NT2/D1 (cell line): ENCODE data around the gene MRTO4.
"Not testable (repeated sequence)": the region's sequence is repeated elsewhere in the genome, so short reads cannot be mapped to it uniquely, and the experiment has no call there.

Source experiments
- SUZ12 ChIP-seq: IDR thresholded peaks from 2 replicates; pipeline ENCODE4 v1.6.1; 2011; ENCODE audit not compliant: insufficient read length, insufficient read depth; ENCODE audit errors: extremely low read depth
- ZNF274 ChIP-seq: IDR thresholded peaks from 2 replicates; pipeline ENCODE4 v1.6.1; 2011; ENCODE audit warnings: mild to moderate bottlenecking, low read depth, low read length

GRCh38 chr1:19273844-19274531 is 22.4 kb downstream of the MRTO4 start:
- TF ChIP-seq ZNF274, SUZ12: not testable (repeated sequence)
